AG10803 (cell line): ENCODE results near the gene NBPF8.
"Not testable (repeated sequence)": the region's sequence is repeated elsewhere in the genome, so short reads cannot be mapped to it uniquely, and the experiment has no call there.

Experiments used
- DNase-seq: peaks from one replicate; pipeline ENCODE4 v3.0.0; 2010; ENCODE audit warnings: low read depth
- H3K4me3 ChIP-seq: 2 replicates; pipeline ENCODE4 v1.5.1; 2011; ENCODE audit warnings: mild to moderate bottlenecking, low read length, control low read depth

NBPF8 gene

GRCh38 chr1:120414911-120415480 lies at the start of gene NBPF8:
Gene NBPF8 (plus strand): TSS chr1:120415035. CDS start chr1:120436523, 21,488 bp downstream.
- H3K4me3 ChIP-seq, result peak within 1 kb of the TSS; percentile 60
- peak; percentile 61 for DNase-seq

GRCh38 chr1:120367709-120368108 lies 47.1 kb upstream of the NBPF8 start:
- H3K4me3 ChIP-seq, result not testable (repeated sequence)

GRCh38 chr1:120386651-120387050 lies 28.2 kb upstream of the NBPF8 start:
- not testable (repeated sequence) for DNase-seq, H3K4me3 ChIP-seq

More at GRCh38 chr1:120367709-120368108, 47.1 kb upstream of the NBPF8 start:
- not testable (repeated sequence) for DNase-seq

- peak; percentile 59 for DNase-seq
These were observed 26.2 kb upstream of the NBPF8 start for GRCh38 chr1:120388597-120389126.

GRCh38 chr1:120391365-120391764 lies 23.5 kb upstream of the NBPF8 start:
- DNase-seq, H3K4me3 ChIP-seq: not testable (repeated sequence)

More at GRCh38 chr1:120388597-120389126, 26.2 kb upstream of the NBPF8 start:
- not testable (repeated sequence) for H3K4me3 ChIP-seq

- DNase-seq, H3K4me3 ChIP-seq: not testable (repeated sequence)
These were observed 21.3 kb upstream of the NBPF8 start for GRCh38 chr1:120393316-120394232.

- DNase-seq, result not testable (repeated sequence)
These were observed 9.5 kb upstream of the NBPF8 start for GRCh38 chr1:120405348-120405747.

GRCh38 chr1:120414451-120414850 lies 384 bp upstream of the NBPF8 start:
- not testable (repeated sequence) for H3K4me3 ChIP-seq
- peak; percentile 7 for DNase-seq

More at GRCh38 chr1:120405348-120405747, 9.5 kb upstream of the NBPF8 start:
- H3K4me3 ChIP-seq, result not testable (repeated sequence)

- peak overlapping the region; percentile 60 for H3K4me3 ChIP-seq
- DNase-seq, result peak; percentile 50
These were observed 692 bp downstream of the NBPF8 start for GRCh38 chr1:120415492-120415961.

GRCh38 chr1:120425063-120425462 lies 10.2 kb downstream of the NBPF8 start:
- DNase-seq, H3K4me3 ChIP-seq: not testable (repeated sequence)

GRCh38 chr1:120431626-120432025 lies 16.8 kb downstream of the NBPF8 start:
- peak; percentile 71 for DNase-seq
- H3K4me3 ChIP-seq, result not testable (repeated sequence)

- not testable (repeated sequence) for H3K4me3 ChIP-seq, DNase-seq
These were observed 19.0 kb downstream of the NBPF8 start for GRCh38 chr1:120433831-120434230.

- DNase-seq, H3K4me3 ChIP-seq: not testable (repeated sequence)
These were observed 34.3 kb downstream of the NBPF8 start for GRCh38 chr1:120449124-120449523.
